ENCODE measurements around the gene IL17RC. TPM values are rescaled to one million over a fixed set of nuclear protein-coding genes. Genes with fewer than 3 reads are reported as not detected.
"Not testable (repeated sequence)": the region's sequence is repeated elsewhere in the genome, so short reads cannot be mapped to it uniquely, and the experiment has no call there.

IL17RC gene
- total RNA-seq, 1 experiment from 2014 or later = 6.8 TPM

DNA sequence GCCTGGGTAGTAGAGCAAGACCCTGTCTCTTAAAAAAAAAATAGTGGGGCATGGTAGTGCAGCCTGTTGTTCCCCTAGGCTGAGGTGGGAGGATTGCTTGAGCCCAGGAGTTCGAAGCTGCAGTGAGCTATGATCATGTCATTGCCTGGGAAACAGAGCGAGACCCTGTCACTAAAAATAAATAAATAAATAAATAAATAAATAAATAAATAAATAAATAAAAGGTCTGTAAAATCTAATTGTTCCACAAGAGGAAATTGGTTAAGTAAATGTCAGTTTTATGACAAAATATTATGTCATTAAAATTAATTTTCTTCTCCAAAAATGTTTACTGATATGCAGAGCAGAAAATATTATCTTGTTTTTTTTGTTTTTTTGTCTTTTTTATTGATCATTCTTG lies 22.1 kb downstream of the IL17RC start:
- no peak overlapping the region for H2AFZ ChIP-seq (ENCODE audit: low read length)
- no peak for DNase-seq
- H2AK5ac ChIP-seq (ENCODE audit: insufficient read length, low read length) = no peak overlapping the region
- no peaks in the 10 kb centered on the region for H3K9me3 ChIP-seq (ENCODE audit: control insufficient read depth, low read depth, low read length)
- no peak overlapping the region for H2BK12ac ChIP-seq (ENCODE audit: insufficient read length, low read depth, low read length)
- no peaks in the 10 kb centered on the region for H3K27me3 ChIP-seq (ENCODE audit: insufficient read depth, low read length)
- H3K79me1 ChIP-seq (ENCODE audit: insufficient read depth, low read depth, low read length, poor library complexity, severe bottlenecking) = no peaks in the 10 kb centered on the region
- no peaks in the 10 kb centered on the region for H3K79me2 ChIP-seq (ENCODE audit: insufficient read depth, low read length)
- no peak overlapping the region for H2BK5ac ChIP-seq (ENCODE audit: insufficient read length, low read length)
- H4K91ac ChIP-seq (ENCODE audit: insufficient read length, low read depth, low read length) = no peak overlapping the region
- H2BK15ac ChIP-seq (ENCODE audit: low read depth, low read length) = no peak overlapping the region
- H3K23ac ChIP-seq (ENCODE audit: insufficient read length, low read depth, low read length) = no peak overlapping the region
- no peak overlapping the region for H2BK120ac ChIP-seq (ENCODE audit: low read depth, low read length, poor library complexity, severe bottlenecking)
- Mint-ChIP-seq H3K4me3 (no peak overlapping the region), H3K27me3 (ENCODE audit: low read depth) (peaks cover 4% of the 10 kb centered on the region), H3K4me1 (peaks cover 6 to 10% of the 10 kb centered on the region in 2 experiments), H3K9me3 (peaks cover 0 to 2% of the 10 kb centered on the region in 2 experiments; a peak in 3 of 5 replicates), H3K36me3 (ENCODE audit: insufficient read depth in 1 of 3, low read depth in 3 of 3) (peaks cover 6 to 46% (median 21%) of the 10 kb centered on the region in 3 experiments; a peak in 6 of 7 replicates), H3K27ac (no peak overlapping the region)
- H3K9ac ChIP-seq (ENCODE audit: extremely low read depth, insufficient read length, low read length) = no peak overlapping the region
- TF ChIP-seq, protein P1, sequence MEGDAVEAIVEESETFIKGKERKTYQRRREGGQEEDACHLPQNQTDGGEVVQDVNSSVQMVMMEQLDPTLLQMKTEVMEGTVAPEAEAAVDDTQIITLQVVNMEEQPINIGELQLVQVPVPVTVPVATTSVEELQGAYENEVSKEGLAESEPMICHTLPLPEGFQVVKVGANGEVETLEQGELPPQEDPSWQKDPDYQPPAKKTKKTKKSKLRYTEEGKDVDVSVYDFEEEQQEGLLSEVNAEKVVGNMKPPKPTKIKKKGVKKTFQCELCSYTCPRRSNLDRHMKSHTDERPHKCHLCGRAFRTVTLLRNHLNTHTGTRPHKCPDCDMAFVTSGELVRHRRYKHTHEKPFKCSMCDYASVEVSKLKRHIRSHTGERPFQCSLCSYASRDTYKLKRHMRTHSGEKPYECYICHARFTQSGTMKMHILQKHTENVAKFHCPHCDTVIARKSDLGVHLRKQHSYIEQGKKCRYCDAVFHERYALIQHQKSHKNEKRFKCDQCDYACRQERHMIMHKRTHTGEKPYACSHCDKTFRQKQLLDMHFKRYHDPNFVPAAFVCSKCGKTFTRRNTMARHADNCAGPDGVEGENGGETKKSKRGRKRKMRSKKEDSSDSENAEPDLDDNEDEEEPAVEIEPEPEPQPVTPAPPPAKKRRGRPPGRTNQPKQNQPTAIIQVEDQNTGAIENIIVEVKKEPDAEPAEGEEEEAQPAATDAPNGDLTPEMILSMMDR (conservative IDR thresholded peaks at IDR 0.05) = no peak
- peaks cover 3% of the 10 kb centered on the region for H3K23me2 ChIP-seq (ENCODE audit: insufficient read length, low read depth, low read length, poor library complexity, severe bottlenecking)
- WGBS (ENCODE audit: extremely low coverage, insufficient read length, low lambda C conversion rate) = no CpG with 5 or more reads among the region's 2 CpGs
- no peak overlapping the region for H3K18ac ChIP-seq (ENCODE audit: insufficient read length, low read depth, low read length)
- no peak overlapping the region for H3K27ac ChIP-seq (ENCODE audit: insufficient read length, low read depth, low read length)
- no peak overlapping the region for H3K56ac ChIP-seq (ENCODE audit: insufficient read length, low read depth, low read length)
- H4K5ac ChIP-seq (ENCODE audit: insufficient read length, low read depth, low read length) = no peak overlapping the region
- no peak overlapping the region for H2BK20ac ChIP-seq (ENCODE audit: low read depth, low read length, poor library complexity, severe bottlenecking)
- H3K4me2 ChIP-seq (ENCODE audit: insufficient read depth, insufficient read length, low read length) = no peak overlapping the region
- no peak overlapping the region for H3T11ph ChIP-seq (ENCODE audit: low read length)
- no peak overlapping the region for H3K14ac ChIP-seq (ENCODE audit: insufficient read depth, low read length)
- no peak overlapping the region for H4K8ac ChIP-seq (replicated peaks; ENCODE audit: insufficient read length, low read depth, low read length)
- H3K4me1 ChIP-seq (ENCODE audit: insufficient read depth, low read length) = no peaks in the 10 kb centered on the region; the same call in 1 of the 2 replicates
- no peaks in the 10 kb centered on the region for H4K20me1 ChIP-seq (ENCODE audit: control insufficient read depth, insufficient read depth, insufficient read length)
- H3K4ac ChIP-seq (ENCODE audit: low read depth, low read length) = no peak overlapping the region

DNA sequence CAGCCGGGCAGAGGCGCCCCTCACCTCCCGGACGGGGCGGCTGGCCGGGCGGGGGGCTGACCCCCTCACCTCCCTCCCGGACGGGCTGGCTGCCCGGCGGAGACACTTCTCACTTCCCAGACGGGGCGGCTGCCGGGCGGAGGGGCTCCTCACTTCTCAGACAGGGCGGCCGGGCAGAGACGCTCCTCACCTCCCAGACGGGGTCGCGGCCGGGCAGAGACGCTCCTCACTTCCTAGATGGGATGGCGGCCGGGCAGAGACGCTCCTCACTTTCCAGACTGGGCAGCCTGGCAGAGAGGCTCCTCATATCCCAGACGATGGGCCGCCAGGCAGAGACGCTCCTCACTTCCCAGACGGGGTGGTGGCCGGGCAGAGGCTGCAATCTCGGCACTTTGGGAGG lies 23.0 kb downstream of the IL17RC start:
- H3K23ac ChIP-seq (ENCODE audit: insufficient read length, low read depth, low read length); H4K91ac ChIP-seq (ENCODE audit: insufficient read length, low read depth, low read length); H3K9ac ChIP-seq (ENCODE audit: extremely low read depth, insufficient read length, low read length); H3K4me1 Mint-ChIP-seq; H3K23me2 ChIP-seq (ENCODE audit: insufficient read length, low read depth, low read length, poor library complexity, severe bottlenecking); H2AFZ ChIP-seq (ENCODE audit: low read length); H2BK120ac ChIP-seq (ENCODE audit: low read depth, low read length, poor library complexity, severe bottlenecking); H2BK5ac ChIP-seq (ENCODE audit: insufficient read length, low read length); H3K4me3 Mint-ChIP-seq; H3K27ac ChIP-seq (ENCODE audit: insufficient read length, low read depth, low read length); H2BK15ac ChIP-seq (ENCODE audit: low read depth, low read length); H3K56ac ChIP-seq (ENCODE audit: insufficient read length, low read depth, low read length); H3K4me2 ChIP-seq (ENCODE audit: insufficient read depth, insufficient read length, low read length); H2AK5ac ChIP-seq (ENCODE audit: insufficient read length, low read length); H3K4me1 ChIP-seq (ENCODE audit: insufficient read depth, low read length); H4K5ac ChIP-seq (ENCODE audit: insufficient read length, low read depth, low read length); H2BK20ac ChIP-seq (ENCODE audit: low read depth, low read length, poor library complexity, severe bottlenecking); H2BK12ac ChIP-seq (ENCODE audit: insufficient read length, low read depth, low read length); H3K27me3 Mint-ChIP-seq (ENCODE audit: low read depth); H3K79me2 ChIP-seq (ENCODE audit: insufficient read depth, low read length); H3K14ac ChIP-seq (ENCODE audit: insufficient read depth, low read length); H3K4ac ChIP-seq (ENCODE audit: low read depth, low read length); DNase-seq; H3K9me3 ChIP-seq (ENCODE audit: control insufficient read depth, low read depth, low read length); H3K27me3 ChIP-seq (ENCODE audit: insufficient read depth, low read length); H3K18ac ChIP-seq (ENCODE audit: insufficient read length, low read depth, low read length); H3T11ph ChIP-seq (ENCODE audit: low read length); H3K27ac Mint-ChIP-seq; H3K79me1 ChIP-seq (ENCODE audit: insufficient read depth, low read depth, low read length, poor library complexity, severe bottlenecking); H4K8ac ChIP-seq (replicated peaks; ENCODE audit: insufficient read length, low read depth, low read length); H4K20me1 ChIP-seq (ENCODE audit: control insufficient read depth, insufficient read depth, insufficient read length); H3K9me3 Mint-ChIP-seq: not testable (repeated sequence)
- H3K36me3 Mint-ChIP-seq (ENCODE audit: insufficient read depth in 1 of 3, low read depth in 3 of 3) = peaks cover 6 to 48% (median 21%) of the 10 kb centered on the region in 3 experiments; a peak in 6 of 7 replicates
- WGBS (ENCODE audit: extremely low coverage, insufficient read length, low lambda C conversion rate) = no CpG with 5 or more reads among the region's 32 CpGs

Measured in H9 (cell line).